Measurements from ENCODE around the gene FYCO1.

The FYCO1 gene

DNA sequence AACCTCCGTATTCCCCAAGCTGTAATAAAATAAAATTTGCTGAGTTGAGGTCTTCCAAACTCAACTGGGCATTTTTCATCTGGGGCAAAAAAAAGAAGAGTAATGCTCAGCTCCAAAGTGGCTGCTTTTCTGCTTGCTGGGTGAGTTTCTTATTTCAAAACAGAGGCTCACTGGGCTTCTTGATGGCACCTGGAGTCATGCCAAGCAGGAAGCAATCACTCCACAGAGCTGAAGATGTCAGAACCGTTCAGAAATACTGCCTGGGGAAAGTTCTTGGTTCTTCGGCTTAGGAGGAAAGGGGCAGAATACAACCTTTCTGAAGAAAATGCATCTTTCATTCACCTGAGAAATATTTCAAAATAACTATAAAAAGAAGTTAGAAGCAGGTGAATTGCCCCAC lies 105.2 kb downstream of the FYCO1 start:
- DNase-seq (ENCODE audit: extremely low read depth in 1 of 2, low read depth in 1 of 2): no peak

DNA sequence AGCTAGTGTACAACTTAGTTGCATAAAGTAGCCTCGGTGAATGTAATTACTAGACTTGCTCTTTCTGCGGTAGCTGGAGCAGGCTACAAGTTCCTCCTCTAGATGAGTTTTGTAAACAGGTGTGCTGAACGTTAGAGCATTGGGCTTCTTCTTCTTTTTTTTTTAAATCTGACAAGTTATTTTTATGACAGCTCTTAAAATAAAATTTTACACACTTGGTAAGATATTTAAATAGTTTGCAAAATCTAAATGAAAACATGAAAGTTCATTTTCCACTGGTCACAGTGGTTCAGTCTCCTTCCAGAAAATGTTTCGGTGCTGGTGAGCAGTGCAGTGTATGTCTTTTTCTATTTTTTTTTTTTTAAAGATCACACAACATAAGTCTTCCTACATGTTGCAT lies 106.3 kb downstream of the FYCO1 start:
- no peak for DNase-seq (ENCODE audit: extremely low read depth in 1 of 2, low read depth in 1 of 2)

DNA sequence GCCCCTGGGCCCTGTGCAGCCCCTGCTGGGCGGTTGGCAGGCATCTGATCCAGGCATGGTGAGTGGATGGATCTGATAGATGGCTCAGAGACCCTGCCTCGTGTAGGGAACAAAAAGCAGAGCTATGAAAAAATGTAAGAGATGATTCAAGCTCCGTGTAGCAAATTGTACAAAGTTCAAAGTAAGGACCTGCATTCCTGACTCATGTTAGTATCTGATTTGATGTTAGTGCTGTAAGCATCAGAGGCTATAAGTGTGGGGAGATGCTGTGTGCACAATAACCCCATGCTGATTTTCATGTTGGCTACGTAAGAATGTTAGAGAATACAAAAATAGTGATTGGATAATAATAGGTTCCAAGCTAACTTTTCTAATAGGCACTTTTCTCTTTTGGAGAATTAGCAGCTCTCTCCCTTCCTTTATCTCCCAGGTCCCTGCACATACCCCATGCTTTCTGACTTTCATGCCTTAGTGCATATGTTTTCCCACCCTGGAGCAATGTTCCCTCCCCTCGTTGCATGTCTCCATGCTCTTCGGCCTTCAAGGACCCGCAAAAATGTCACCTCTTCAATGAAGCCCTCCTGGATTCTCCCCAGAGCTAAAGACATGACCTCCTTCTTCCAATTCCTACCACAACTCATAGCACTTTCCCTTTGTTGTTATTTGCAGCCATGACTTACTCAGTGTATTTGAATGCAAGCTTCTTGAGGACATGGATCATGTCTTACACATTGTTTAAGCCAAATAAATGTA lies 107.7 kb downstream of the FYCO1 start:
- DNase-seq (ENCODE audit: extremely low read depth in 1 of 2, low read depth in 1 of 2): no peak

DNA sequence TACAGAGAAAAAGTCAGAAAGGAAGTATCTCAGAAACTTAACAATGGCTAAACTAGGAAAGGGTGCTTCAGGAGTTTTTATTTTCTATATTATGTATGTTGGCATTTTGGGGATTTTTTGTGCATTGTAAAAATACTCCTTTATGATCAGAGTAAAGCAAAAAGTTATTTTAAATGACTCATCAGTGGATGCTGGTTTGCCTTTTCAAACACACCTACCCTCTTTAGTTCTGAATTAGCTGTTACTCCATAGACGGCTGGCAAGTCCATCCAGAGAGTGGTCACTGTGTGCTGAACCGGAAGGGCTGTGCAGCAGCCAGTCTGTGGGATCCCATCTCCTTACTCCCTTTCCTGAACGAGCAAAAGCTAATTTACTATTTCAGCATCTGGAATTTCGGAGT lies 108.3 kb downstream of the FYCO1 start:
- DNase-seq (ENCODE audit: extremely low read depth in 1 of 2, low read depth in 1 of 2): no peak

DNA sequence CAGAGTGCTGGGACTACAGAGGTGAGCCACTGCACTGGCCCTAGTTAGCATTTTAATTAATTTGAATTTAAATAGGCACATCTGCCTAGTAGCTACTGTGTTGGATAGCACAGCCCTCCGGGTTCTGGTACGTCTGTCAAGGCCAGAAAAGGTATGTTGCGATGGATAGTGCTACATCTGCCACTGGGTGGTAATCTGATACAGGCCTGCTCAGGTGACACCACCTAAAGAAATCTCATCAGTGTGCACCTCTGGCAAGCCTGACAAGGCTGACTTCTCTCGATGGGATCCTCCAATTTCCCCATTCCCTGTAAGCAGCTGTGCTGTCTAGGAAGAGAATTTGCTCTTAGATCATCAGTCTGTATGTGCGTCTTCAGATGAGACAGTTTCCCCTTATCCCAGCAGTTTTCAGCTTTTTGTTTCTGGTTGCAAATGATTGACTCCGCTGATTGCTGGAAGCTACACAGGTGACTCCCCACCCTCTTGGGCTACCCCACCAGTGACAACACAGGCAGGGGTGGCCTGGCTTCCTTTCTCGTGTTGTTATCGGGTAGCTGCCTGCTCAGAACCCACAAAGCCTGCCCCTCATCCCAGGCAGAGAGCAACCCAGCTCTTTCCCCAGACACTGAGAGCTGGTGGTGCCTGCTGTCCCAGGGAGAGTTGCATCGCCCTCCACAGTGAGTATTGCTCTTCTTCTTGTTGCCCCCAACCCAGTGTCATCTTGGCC lies 109.5 kb downstream of the FYCO1 start, which contains the start of gene CCR9:
Gene CCR9, plus strand, starts transcription at position 565 of the 727 bp plus-strand sequence. CDS start 8,391 bp downstream, outside the sequence.
- DNase-seq (ENCODE audit: extremely low read depth in 1 of 2, low read depth in 1 of 2): no peak

DNA sequence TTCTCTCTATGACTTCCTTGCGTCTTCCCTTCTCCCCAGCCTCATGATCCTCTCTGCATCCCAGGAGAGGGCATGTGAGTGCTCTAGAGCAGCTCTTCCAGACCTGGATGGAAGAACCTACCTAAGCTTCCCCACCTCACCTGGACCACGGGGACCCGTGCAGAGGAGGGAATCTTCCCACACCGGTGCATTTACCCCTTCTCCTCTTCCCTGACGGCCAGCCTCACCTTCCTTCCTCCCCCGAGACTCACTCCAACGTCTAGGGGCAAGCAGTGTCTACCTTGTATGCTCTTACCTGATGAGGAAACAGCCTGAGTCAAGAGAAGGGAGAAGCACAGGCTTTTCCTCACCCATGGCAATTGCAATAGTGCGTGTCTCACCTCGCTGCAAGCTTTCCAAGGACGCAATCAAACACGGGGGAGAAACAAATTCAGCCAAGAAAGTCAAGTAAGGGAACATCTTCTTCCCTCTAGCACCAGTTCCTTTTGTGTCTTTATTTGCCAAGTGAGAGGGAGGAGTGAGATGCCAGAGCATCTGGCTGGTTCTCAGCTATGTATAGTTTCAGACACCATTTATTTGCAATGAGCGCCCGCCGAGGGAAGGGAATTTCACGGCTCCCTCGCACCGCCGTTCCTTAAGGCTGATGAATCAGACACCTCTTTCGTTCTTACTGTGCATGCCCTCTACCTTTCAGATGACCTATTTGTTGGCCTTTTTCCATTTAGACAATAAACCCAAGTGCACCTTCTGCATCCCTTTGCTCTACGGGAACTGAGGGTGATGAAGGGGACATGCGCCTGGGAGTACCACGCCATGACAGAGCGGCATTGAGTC lies 111.0 kb downstream of the FYCO1 start:
- no peak for DNase-seq (ENCODE audit: extremely low read depth in 1 of 2, low read depth in 1 of 2)

DNA sequence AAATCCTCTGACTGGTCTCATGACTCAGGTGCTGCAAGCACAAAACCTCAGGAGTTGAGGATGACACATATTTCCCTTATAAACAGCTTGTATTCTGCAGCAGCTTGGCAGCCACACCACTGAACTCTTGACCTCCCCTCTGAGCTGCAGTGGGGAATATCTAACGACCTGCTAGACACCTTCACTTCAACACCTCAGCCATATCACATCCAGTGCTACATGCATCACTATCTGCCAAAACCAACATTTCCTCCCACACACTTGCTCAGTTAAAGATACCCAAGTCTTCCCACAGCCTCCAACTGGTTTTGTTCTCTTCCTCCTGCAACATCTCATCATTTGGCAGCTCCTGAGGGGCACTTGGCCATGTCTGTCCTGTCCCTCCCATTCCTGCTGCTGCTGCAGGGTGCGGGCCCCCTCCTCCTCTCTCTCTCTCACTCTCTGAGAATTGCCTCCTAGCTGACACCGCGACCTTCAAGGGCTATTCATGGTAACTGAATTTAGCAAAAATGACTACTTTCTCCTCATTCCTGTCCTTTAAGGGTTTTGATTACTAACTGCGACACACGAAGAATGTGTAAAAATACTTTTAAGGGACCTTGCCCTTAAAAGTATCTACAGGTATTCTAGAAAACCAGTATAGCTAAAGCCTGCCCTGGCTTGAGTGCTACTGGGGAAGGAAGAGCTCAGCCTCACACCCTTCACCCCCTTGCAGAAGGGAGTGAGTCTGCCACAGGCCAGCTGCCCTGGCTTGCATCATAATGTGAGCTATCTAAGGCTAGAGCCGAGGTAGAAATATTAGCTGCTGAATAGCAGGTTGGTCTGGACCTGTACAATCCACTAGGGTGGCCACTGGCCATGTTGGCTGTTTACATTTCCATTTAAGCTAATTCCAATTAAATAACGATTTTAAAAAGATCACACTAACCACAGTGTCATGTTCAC lies 114.3 kb downstream of the FYCO1 start:
- DNase-seq (ENCODE audit: extremely low read depth in 1 of 2, low read depth in 1 of 2): peak; percentile 21 to 28

DNA sequence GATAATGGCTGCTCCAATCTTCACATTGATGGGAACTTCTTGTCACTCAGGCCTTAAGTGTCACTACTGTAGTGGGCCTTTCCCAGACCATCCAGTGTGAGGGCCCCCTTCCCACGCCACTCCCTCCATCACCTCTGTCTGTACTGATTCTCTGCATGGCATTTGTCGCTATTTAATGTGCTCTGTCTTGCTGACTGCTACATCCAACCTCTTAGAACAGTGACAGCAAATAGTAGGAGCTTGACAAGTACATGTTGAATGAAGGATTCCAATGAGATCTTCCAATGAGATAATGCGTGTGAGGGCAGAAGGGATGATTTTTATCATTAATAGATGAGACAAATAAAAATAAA lies 114.9 kb downstream of the FYCO1 start:
- DNase-seq (ENCODE audit: extremely low read depth in 1 of 2, low read depth in 1 of 2): no peak

DNA sequence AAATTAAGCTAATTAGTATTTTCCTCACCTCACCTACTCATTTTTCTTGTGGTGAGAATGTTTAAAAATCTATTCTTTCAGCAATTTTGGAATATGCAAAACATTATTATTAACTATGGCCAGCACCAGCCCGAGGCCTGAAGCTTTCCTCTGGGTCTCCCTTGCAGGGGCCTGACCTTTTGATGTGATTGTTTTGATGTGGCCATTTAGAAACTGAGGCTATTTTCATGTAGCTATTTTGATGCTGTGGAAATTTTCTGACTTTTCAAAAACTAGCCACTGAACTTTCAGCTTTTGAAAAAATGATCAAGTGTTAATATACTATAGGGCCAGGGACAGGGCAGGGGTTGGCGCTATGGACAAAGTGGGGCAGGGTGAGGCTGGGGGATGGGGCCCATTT lies 117.5 kb downstream of the FYCO1 start:
- DNase-seq (ENCODE audit: extremely low read depth in 1 of 2, low read depth in 1 of 2): no peak

DNA sequence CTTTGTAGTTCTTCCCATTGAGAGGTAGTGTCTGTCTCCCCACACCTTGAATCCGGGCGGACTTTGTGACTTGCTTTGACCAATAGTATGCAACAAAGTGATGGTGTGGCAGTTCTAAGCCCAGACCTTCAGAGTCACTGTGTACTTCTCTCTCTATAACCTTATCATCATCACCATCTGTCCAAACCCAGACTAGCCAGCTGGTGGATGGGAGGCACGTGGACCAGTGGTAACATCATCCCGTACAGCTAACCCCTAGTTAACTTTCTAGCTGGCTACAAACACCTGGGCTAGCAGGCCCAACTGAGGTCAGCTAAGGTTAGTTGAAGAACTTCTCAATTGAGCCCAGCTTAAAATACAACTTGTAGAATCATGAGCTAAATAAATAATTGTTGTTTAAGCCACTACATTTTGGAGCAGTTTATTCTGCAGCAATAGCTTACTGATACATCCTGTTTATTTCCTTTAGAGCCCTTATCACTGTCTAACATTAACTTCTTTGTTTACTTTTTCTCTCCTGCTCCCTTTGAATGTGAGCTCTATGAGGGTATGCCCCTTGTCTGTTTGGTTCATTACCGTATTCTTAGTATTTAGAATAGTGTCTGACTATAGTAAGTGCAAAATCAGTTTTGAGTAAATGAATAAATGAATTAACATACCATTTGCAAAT lies 120.8 kb downstream of the FYCO1 start:
- no peak for DNase-seq (ENCODE audit: extremely low read depth in 1 of 2, low read depth in 1 of 2)

DNA sequence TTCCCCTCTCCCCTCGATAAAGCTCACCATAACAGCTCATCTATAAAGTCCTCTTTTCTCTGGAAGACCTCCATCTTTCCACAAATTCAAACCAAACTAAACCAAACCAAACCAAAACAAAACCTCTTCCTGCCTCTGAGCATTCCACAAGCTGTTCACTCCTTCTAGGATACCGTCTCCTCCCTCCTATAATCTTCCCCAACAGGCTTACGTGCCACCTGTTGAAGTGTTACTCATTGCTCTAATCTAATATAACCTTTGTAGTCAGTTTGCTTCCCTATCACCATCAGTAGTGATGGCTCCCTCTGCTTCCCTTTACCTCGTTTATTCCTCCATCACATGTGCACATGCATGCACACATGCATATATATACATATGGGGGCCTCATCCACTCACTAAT lies 122.0 kb downstream of the FYCO1 start:
- DNase-seq (ENCODE audit: extremely low read depth in 1 of 2, low read depth in 1 of 2): no peak

DNA sequence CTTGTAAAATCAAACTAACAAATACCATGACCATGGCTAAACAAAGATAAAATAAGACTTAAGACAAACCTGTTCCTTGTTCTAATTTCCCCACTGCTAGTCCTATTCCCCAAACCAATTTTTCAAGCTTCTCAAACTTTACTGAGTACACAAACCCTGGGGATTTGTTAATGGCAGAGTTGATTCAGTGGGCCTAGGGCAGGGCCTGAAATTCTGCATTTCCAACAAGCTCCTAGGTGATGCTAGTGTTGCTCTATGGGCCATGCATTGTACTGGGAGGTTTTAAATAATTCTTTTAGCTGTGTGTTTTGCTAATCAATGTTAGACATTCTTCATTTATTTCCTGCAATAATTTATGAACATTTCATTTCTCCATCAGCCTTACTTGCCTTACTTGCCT lies 122.6 kb downstream of the FYCO1 start:
- no peak for DNase-seq (ENCODE audit: extremely low read depth in 1 of 2, low read depth in 1 of 2)

DNA sequence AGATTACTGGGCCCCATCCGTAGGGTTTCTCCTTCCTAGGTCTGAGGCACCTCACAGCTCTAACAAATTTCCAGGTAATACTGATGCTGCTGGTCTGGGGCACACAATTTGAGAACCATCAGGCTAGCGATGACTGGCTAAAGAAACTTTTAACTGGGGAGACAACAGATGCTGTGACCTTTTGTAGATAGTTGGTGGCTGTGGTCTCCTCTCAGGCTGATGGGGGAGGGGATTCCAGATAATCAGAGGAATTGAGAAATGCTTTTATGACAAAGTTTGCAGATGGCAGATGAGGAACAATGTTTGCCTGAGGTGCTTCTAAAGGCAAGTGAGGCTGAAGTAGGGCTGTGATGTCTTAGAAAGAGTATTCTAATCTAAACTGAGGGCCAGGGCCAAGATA lies 123.1 kb downstream of the FYCO1 start:
- no peak for DNase-seq (ENCODE audit: extremely low read depth in 1 of 2, low read depth in 1 of 2)

DNA sequence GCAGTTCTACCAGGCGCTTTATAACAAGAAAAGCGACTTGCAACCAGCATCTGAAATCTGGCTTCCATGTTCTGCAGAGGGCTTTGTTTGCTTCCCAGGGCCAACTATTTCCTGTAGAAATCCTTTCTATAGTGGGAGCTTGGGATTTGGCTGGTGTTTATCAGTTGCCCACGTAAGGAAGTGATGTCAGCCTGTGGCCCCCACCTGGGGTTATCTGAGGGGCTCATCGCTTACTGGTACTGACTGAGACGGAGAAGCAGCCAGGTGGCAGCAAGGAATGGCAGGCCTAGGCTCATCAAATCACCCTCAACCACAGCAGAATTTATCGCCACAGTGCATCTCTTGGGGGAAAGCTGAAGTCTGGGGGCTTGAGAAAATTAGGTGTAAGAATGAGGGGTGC lies 123.8 kb downstream of the FYCO1 start:
- DNase-seq (ENCODE audit: extremely low read depth in 1 of 2, low read depth in 1 of 2): no peak

DNA sequence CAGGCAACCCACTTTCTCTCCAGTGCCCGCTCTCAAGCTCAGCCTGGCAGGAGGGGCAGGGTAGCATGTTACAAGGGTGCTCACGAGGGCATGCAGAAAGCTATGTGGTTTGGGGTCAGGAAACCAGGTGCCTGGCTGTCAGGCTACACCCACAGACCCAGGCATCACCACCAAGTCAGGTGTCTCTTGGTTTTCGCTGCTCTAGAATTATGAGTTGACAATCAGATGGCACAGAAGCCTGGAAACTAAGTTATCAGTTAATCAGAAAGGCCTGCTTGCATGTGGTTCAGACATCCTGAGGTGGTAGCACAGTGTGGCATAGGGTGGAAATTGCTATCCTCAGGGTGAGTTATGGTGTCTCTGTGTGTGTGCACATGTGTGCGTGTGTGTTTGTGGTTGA lies 125.5 kb downstream of the FYCO1 start:
- peak; percentile 18 to 45 for DNase-seq (ENCODE audit: extremely low read depth in 1 of 2, low read depth in 1 of 2)

DNA sequence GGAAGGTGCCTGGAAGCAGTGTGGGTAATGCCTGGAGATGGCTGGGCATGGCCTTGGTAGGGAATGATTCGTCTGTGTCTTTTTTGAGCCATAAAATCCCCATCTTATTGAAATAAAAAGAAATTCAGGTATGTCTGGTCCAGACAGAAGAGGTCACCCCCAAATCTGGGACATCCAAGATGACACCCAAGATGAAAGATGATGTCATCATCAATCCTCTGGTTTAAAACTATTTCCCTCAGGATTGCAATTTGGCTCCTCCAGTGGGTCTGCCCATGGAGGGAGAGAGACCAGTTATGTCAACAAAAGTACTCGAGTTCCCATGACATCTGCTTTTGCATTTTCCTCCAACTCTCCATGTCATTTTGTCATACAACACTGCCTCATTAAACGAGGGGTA lies 126.0 kb downstream of the FYCO1 start:
- DNase-seq (ENCODE audit: extremely low read depth in 1 of 2, low read depth in 1 of 2): no peak

DNA sequence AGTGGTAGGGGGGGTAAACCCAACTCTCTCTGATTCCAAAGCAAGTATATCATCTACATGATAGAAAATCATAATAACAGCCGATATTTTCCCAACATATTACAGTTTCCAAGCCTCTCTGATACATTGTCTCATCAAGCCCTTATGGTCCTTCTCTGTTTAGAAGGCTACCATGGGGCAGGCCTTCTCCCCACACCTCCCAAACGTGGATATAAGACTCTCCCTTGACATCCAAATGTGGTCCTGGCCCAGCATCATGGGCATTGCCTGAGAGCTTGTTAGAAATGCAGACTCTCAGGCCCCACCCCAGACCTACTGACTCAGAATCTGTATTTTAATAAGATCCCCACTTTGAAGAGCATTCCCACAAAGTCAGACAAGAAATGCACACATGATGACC lies 127.0 kb downstream of the FYCO1 start:
- no peak for DNase-seq (ENCODE audit: extremely low read depth in 1 of 2, low read depth in 1 of 2)

DNA sequence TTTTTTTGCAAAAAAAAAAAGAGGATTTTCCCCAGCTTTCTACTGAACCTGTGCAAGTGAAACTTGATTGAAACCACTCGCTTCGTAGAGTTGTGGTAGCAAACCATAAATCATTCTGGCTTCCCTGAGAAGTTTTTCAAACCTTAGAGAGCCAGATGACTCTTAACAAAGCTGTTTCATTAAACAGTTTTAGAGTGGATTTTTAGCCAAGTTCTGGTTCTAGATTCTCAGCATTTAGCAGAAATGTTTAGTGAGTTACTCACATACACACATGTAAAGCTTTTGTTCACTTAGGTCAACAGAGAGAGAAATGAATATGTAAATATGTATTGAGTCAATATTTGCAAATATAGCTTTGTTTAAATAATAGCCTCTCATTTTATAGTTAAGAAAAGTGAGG lies 127.4 kb downstream of the FYCO1 start:
- no peak for DNase-seq (ENCODE audit: extremely low read depth in 1 of 2, low read depth in 1 of 2)
